Body of pancreas (tissue), 4 donors: ENCODE results near the gene PATJ.

ENCODE experiments used
- CTCF ChIP-seq, 7 experiments: fragments of 450-650 bp in 4 of 7; fragments of 200-600 bp in 3 of 7; sonication (generic) in 3 of 7; IDR thresholded peaks; one replicate each; pipeline ENCODE4 v1.5.1; 2016 to 2019; ENCODE audit warnings: antibody characterized with exemption in 7 of 7
- POLR2A ChIP-seq, 3 donors: fragments of 450-650 bp; IDR thresholded peaks; one replicate each; pipeline ENCODE4 v1.6.1; 2016; ENCODE audit warnings: antibody characterized with exemption in 3 of 3, mild to moderate bottlenecking in 2 of 3

DNA sequence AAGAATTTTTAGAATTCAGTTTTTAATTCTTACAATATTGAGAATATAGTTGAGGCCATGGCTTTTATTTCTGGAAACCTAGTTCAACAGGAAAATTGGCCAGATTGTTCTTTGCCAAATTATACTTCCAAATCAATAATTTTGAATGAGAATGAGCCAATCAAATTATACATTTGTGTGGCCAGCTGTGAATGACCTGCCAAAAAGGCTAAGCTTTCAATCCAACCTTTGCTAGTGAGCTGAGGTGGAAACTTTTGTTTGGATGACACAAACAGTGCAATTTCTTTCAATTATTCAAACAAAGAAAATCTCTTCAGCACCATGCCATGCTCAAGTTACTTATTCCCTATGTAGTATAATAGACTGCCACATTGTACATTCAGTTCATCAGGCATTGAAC, 167.8 kb downstream of the PATJ start:
- no peak for TF ChIP-seq CTCF (IDR thresholded peaks at IDR 0.05)
- no peak for TF ChIP-seq POLR2A (IDR thresholded peaks at IDR 0.05)
